GM12891 (cell line): ENCODE measurements around the gene CENPC.

ENCODE experiments used
- POLR2AphosphoS5 ChIP-seq: IDR thresholded peaks from 2 replicates; pipeline ENCODE4 v1.6.1; 2011; ENCODE audit warnings: low read depth, low read length, control low read depth
- TAF1 ChIP-seq: IDR thresholded peaks from 2 replicates; pipeline ENCODE4 v1.6.1; 2011; ENCODE audit warnings: low read depth, low read length, control low read depth

DNA sequence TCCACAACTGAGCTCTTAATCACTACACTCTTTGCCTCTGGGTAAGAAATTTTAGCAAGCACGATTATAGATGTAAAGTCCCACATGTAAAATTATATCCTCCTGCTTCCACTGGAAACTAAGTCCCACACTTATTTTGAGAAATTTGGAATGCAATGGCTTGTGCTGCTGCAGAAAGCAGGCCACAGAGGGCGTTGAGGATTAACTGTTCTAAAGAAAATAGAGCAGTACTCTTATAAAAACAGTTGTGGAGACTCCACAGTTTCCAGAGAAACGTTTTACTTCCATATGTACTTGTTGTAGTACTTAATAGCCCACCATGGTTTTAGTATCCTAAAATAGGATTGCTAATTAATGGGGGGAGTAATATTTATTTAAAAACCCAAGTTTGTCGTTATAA is 1.7 kb upstream of the CENPC start:
- no peak for TF ChIP-seq POLR2AphosphoS5
- no peak for TF ChIP-seq TAF1
